Effector CD8-positive, alpha-beta T cell (primary cell): ENCODE results near the gene TMPRSS11D.

Experiments
- DNase-seq: peaks from one replicate; lab custom pipeline; 2025; lab: John Stamatoyannopoulos, UW
- total RNA-seq, 4 experiments: gene quantifications; one replicate each; lab custom pipeline; 2026; lab: John Stamatoyannopoulos, UW

TMPRSS11D gene, protein sequence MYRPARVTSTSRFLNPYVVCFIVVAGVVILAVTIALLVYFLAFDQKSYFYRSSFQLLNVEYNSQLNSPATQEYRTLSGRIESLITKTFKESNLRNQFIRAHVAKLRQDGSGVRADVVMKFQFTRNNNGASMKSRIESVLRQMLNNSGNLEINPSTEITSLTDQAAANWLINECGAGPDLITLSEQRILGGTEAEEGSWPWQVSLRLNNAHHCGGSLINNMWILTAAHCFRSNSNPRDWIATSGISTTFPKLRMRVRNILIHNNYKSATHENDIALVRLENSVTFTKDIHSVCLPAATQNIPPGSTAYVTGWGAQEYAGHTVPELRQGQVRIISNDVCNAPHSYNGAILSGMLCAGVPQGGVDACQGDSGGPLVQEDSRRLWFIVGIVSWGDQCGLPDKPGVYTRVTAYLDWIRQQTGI
- 0 reads per million in 4 experiments for total RNA-seq

DNA sequence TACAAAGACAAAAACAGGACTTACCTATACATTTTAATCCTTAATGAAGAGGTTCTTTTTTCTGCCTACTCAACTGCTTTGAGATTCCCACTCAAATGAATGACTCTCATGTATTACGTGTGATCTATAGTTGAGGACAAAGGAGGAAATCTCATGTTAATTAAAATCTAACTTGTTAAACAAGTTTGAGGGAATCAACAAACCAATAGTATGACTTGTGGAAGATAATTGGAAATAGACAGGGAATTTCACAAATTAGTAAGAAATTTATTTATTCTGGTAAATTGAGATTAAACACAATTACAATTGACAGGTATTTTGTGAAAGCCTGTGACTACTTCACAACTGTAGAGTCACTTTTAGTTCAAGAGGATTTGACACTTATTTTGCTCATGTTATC, at the start of gene TMPRSS11D:
Gene TMPRSS11D, minus strand, starts transcription at position 101 of the 400 bp plus-strand sequence. Its CDS starts 69 bp downstream, at position 32.
- DNase-seq = no peak

DNA sequence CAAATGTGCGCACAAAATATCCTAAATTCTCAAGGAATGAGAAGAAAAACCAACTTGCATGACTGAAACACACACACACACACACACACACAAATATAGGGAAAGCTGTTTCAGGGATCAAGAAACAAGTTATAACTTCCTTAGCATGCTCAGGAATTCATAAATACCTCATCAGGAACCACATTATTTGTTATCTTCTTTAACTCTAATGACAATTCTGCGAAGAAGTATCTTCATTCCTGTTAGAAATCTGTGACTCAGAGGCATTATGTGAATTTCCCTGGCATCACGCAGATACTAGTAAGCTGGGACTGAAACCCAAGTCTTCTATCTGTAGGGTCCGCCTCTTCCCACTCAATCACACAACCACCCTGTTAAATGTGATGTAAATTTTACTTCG, 49.2 kb upstream of the TMPRSS11D start:
- DNase-seq = no peak

DNA sequence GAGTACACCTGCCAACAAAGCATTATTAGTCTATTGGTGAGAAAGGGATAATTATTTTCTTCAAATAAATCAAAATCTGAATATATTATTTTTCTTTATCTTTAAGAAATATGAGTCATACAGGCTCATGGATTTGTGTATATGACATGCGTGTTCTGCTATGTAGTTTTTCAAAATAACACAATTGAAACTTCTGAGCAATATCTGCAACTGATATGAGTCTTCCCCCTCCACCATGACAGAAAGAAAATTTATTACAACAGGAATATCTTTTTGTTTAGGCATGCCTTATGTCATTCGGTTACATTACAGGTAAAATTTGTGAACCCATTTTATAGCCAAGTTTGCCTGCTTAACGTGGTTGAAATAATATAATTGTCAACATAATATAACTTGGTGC, 47.5 kb upstream of the TMPRSS11D start:
- DNase-seq = no peak

DNA sequence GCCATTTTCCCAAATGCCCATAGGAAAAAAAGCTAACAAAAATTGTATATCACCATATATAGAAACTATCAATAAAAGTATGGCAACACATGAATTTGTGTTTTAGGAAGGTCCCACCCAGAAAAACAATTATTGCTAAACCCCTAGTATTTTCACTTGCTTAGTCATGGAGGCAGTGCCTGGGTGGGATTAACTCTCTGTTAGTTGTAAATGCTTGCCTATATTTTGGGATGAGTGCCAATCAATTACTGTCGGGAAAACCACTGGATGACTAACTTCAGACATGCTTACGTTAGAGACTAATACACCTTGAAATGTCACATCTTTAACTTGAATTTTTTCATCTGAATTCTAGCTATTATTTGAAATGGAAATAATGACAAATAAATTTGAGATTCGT, 45.6 kb upstream of the TMPRSS11D start:
- no peak for DNase-seq

DNA sequence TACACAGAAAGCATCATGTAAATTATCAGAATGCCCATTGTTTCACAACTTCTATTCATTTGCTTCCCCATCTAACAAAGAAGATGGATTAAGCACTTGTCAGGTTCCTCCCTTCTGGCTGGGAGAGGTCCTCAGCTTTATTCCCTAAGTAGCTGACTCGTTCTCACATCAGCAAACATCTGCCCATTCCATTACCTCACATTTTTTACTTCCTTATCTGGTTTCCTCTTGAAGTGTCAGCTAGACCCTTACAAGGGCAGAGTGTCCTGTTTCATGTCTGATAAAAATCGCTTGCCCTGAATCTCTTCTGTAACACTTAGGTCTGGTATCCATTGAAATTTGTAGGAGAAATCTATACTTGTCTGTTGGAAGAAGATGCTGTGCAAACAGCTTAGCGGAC, 44.7 kb upstream of the TMPRSS11D start:
- DNase-seq = no peak

DNA sequence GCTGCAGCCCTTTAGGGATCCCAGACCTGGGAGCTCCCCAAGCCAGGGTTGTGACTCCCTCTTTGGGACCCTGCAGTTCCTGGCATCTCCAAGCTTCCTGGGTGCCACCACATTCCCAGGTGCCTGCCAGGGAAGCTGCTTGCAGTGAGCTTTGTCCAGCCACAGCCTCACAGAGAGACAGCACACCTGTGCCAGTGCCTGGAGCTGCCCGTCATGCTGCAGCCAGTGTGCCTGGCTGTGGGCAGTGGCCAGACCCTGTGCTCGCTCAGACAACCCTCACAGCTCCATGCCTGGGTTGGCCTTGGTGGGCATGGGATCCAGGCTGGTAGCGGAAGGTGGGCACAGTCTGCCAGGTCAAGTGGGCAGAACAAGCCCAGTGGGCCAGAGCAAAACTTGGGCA, 43.4 kb upstream of the TMPRSS11D start:
- DNase-seq = no peak

DNA sequence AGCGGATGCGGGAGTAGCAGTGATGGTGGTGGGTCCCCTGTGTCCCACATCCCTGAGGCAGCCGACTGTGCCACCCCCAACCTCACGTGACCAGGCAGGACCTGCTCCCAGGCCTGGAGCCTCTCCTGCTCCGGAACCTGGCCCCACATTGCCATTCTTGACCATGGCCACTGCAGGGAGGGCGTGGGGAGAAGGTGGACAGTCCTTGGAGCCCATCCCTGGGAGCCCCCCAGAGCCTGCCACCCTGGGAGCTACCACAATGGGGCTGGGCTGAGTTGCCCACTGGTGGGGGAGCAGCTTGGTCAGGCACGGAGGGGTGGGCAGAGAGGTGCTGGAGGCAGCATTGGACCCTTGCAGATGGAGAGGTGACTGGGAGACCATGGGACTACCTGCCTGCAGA, 42.7 kb upstream of the TMPRSS11D start:
- DNase-seq = no peak

DNA sequence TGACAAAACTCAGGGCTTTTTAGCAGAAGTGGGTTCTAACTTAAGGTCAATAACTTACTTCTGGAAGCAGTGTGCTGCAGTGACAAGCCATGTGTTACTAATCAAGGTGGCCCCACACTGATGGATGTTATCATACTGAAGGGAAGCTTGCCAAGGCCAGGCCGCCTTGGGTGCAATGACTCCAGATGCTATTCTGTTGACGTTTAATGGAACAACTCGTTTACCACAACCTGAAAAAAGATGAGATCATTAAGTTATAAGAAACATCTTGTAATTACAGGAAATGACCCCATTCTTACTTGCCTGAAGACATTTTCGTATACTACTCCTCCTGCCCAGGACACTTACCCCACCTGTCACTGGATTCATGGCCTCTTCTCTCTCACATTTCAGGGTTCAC, 38.9 kb upstream of the TMPRSS11D start:
- no peak for DNase-seq

DNA sequence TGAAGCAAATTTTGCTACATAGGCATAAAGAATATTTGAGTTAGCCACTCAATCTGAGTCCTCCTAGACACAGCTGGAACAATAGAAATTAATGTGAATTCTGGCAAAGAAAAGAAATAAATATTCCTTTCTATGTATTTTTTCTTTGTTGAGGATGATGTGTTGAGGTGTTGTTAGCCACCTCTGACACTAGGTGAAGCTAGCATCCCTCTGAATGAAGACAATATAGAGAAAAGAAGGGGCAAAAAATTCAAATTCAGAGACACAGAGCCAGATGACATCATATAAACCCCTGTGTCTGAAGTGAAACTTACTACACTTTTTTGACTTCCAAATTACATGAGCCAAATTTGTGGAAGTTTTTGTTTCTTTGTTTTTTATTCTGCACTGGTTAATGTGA, 34.6 kb upstream of the TMPRSS11D start:
- DNase-seq = no peak

DNA sequence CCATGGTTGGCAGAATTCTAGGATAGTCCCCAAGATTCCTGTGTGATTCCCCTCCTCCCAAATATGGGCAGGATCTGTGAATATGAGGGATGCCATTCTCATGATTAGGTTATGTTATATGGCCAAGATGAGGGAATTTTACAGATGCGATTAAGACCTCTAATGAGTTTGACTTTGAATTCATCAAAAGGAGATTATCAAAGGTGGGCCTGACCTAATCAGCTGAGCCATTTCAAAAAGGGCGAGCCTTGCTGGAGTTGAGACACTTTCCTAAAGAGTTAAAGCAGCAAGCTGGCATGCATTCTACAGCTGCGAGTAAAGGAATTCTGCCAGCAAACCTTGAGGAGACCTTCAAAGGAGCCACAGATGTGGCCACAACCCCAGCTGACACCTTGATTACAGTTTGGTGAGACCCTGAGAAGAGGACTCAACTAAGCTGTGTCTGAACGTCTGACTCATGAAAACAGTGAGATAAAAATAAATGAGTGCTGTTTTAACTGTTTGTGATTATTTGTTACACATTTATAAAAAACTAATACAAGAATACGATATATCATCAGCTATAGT, 31.7 kb upstream of the TMPRSS11D start:
- no peak for DNase-seq

DNA sequence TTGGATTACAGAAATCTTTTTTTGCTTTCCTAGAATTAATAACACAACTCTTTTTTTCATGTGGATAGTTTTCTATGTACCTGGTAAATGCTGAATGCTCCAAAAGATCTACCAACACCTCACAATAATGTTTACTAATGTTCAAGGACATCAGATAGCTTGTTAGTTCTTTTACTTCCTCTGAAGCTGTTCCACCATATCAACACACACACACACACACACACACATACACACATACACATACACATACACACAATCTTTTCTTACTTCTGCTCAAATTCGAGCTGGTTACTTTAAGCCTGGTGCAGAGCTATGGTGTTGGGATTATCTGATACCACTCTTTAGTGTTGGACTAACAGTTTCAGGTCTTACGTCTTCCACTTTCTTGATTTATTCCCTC, 28.3 kb upstream of the TMPRSS11D start:
- no peak for DNase-seq

DNA sequence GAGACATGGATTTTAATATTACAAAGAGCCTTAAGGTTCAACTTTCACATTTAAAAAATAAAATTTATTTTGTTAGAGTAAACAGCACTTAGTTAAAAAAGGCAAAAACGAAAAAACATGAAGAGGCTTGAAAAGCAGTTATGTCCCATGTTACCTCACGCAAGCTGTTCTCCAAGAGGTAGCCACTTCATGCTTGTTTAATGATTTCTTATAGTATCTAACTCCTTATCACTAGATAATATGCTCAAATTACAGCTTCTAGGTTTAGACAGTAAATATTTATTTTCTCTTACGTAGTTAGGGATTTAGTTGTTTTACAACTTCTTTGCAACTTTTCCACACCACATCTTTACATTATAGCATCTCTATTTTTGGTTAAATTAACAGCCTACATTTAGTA, 27.8 kb upstream of the TMPRSS11D start:
- no peak for DNase-seq

DNA sequence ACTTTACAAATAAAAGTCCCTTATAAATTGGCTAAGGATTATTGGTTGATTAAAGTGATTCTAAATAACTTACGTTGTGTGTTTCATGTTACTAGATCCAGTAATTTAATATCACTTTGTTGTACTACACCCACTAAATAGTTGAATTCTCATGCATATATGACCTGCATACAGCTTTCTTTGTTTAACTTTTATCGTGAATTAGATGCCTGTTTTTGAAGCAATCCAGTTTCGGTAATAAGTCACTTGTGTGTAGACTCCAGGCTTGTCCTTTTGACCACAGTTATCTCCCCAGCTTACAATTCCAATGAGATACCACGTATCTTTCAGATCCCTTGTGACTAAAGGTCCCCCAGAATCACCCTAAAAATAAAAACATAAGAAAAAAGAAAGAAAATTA, 27.3 kb upstream of the TMPRSS11D start:
- DNase-seq = no peak

DNA sequence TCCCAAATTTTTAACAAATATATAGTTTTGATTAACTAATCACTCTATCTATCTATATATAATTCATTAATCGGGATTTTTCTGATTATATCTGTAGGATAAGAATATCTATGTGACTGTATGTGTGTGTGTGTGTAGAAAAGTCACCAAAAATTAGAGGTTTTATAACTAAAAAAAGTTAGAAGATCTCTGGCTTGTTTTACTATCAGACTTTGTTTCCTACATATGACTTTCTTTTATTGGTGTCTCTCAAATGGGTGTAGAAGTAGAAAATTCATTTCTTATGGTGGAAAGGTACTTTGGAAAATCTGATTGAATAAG, 26.7 kb upstream of the TMPRSS11D start:
- no peak for DNase-seq

DNA sequence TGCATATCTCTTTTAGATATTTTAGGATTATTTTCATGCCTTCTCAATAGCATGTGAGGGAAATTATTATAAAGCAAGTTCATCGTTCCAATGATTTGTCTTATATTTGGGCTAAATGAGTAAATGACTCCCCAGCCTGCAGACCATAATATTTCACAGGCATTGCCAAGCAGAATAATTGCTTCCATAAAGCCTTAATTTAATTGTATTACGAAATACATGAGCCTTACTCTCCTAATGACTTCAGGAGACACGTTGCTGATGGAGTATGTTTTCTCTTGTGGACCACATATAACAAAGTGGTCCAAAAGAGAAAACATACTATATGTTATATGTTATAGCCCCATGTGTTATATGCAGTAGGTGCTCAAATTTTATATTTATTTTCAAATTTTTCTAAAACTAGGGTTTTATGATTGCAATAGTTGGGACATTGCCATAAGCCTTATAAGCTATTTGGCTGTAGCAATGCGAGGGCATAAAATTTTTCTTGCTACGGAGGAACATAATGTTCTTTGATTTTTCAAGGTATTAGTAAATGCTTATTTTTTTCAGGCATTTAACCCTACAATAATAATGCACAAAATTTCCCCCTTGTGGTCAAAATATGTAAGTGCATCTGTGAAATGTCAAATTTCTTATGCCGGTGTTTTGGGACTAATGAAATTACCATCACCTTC, 26.2 kb upstream of the TMPRSS11D start:
- DNase-seq = no peak

DNA sequence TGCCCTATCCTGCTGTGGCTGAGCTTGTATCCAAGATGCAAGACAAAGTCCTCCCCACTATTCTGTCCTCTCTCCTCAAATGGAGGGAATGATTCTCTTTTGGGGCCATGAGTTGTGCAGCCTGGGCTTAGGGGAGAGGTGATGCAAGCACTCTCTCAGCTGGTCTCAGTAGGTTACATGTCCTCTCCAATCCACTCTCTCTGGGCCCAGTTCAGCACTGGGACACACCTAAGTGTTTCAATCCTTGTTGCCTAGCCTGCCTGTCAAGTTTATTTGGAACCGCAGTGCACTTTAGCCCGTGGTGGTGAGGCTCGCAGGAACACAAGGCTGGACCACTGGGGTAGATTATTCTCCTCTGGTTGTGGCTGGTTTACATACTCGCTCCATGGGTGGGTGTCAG, 23.8 kb upstream of the TMPRSS11D start:
- DNase-seq = no peak

DNA sequence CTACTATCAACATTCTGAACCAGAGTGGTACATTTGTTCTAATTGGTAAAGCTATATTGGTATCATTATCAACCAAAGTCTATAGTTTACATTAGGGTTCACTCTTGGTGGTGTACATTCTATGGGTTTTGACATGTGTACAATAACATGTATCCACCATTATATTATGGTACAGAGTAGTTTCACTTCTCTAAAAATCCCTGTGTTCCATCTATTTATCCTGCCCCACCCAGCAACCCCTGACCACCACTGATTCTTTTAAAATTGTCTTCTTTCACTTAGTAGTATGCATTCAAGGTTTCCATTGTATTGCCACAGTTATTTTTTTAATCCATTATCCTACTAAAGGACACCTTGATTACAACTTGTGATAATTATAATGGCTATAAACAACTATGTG, 15.3 kb upstream of the TMPRSS11D start:
- no peak for DNase-seq

DNA sequence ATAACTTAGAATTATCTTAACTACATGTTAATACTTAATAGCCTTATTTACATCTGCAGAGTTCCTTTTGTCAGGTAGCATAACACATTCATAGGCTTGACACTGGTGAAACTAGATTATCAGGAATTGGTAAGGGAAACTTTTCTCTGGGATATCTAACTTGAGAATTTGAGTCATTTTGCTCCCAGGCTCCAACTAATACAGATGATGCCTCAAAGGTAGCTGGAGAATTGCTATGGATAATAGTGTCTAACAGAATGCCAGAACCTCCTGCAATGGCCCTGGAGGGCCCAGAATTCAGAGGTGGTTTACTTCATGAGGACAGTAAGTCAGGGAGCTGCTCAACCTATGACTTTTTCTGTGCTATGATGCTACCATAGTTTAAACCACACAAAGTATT, 13.9 kb upstream of the TMPRSS11D start:
- DNase-seq = no peak

DNA sequence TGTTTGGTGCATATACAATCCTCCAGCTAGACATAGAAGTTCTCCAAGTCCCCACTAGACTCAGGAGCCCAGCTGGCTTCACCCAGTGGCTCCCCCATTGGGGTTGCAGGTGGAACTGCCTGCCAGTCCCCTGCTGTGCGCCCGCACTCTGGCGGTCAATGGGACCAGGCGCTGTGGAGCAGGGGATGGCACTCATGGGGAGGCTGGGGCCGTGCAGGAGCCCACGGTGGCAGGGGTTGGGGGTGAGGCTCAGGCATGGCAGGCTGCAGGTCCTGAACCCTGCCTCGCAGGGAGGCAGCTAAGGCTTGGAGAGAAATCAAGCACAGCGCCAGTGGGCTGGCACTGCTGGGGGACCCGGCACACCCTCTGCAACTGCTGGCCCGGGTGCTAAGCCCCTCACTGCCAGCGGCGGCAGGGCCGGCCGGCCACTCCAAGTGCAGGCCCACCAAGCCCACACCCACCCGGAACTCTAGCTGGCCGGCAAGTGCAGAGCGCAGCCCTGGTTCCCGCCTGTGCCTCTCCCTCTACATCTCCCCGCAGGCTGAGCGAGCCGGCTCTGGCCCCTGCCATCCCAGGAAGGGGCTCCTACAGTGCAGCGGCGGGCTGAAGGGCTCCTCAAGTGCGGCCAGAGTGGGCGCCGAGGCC, 12.7 kb upstream of the TMPRSS11D start:
- no peak for DNase-seq

DNA sequence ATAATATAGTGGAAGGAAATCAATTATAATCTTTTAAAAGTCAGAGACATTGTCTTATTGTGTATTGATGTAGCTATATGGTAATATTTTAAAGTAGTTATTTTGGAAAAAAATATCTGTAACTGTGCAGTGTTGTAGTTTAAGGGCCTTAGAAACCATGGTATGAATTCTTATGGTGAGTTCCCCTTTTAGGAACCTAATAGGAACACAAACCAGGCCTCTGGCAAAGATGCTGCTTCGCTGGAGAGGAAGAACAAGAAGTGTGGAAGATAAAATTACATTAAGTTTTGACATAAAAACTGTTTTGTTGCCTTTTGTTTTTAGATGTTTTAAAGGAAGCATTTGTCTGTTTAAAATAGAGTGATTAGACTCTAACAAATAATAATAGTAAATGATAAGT, 10.9 kb upstream of the TMPRSS11D start:
- no peak for DNase-seq

DNA sequence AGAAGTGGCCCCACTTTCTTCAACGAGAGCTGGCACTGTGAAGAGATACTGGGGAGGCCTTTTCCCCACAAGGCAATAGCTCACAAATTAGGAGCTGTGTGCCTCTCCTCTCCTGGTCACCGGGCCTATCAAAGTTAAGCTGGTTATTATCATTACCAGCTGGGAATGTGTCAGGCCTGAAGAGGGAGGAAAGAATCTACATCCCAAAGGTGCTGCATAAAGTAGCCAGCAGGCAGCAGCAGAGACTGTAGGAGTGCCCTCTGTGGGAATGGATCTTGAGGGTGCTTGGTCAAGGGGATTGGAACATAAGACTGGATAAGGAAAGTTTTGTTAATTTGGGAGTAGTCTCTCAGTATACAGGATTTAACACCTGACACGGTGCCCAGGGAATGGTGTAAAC, 9.1 kb upstream of the TMPRSS11D start:
- DNase-seq = no peak

DNA sequence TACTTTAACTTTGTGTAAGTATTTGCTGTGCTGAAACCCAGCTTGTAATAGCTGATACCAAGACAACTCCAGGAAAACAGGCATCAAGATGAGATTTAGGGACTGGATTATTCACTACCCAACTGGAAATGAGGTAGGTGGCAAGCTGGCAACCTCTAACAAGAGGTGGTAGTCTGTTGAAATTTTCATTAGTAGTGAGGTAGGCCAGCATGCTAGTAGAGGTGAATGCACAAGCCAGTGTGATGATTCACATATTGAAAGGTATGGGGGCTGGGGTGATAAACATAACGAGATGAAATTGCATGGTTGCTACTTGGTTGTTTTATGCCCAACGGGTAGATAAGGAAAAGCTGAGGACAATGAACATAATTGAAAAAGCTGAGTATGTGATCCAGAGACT, 8.5 kb upstream of the TMPRSS11D start:
- DNase-seq = no peak

DNA sequence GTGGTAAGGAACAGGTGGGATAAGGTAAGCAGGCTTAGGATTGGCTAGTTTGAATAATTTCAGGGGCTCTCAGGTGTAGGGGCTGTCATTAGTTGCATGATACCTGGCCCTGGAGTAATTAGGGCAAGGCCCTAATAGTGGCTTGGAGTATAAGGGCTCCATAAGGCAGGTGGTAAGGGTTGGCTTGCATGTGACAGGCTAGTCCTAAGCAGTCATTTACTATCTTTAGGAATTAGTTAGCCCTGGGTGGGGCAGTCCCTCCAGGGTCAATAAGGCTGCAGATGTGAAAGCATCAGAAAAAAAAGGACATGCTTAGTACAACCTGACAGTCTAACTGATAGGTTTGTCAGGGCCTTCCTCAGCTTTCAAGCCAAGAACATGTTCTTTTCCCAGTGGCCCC, 7.8 kb upstream of the TMPRSS11D start:
- no peak for DNase-seq
